Caco-2 (cell line): ENCODE measurements around the gene LENG9. TPM values are rescaled to one million over a fixed set of nuclear protein-coding genes. Genes with fewer than 3 reads are reported as not detected.

ENCODE experiments used
- BruUV-seq: library from RNA; stranded (reverse); fragments of 400-500 nt; replicated peaks from 2 replicates; lab custom pipeline; 2021; lab: Mats Ljungman, UMichigan
- CTCF ChIA-PET: fragments of 300-600 bp; sonication (Branson Sonifier 250); formaldehyde crosslinking; loops from one replicate; lab custom pipeline; 2022; ENCODE audit warnings: antibody characterized with exemption; lab: Charles Lee
- POLR2A ChIA-PET: fragments of 300-600 bp; sonication (Branson Sonifier 250); formaldehyde crosslinking; loops from one replicate; lab custom pipeline; 2022; ENCODE audit warnings: antibody characterized with exemption; lab: Charles Lee
- DNase-seq, 2 experiments: peaks; one replicate each; pipeline versions ENCODE4 v3.0.0 to v3.0.0-alpha.2; 2020 to 2022
- H3K27me3 ChIP-seq: replicated peaks from 2 replicates; pipeline ENCODE4 v1.6.0; 2011; ENCODE audit warnings: low read length; ENCODE audit not compliant: control insufficient read depth, insufficient read depth
- H3K36me3 ChIP-seq: 2 replicates; pipeline ENCODE4 v1.5.1; 2011; ENCODE audit warnings: low read length; ENCODE audit not compliant: control insufficient read depth, insufficient read depth
- H3K4me1 ChIP-seq: fragments of 250-450 bp; sonication (Bioruptor Pico); 2 replicates; pipeline ENCODE4 v1.5.1; 2020; ENCODE audit warnings: mild to moderate bottlenecking
- H3K4me3 ChIP-seq: 2 replicates; pipeline ENCODE4 v1.5.1; 2011; ENCODE audit warnings: low read depth, mild to moderate bottlenecking, control low read depth, low read length
- H3K9me3 ChIP-seq: fragments of 250-450 bp; sonication (Bioruptor Pico); 2 replicates; pipeline ENCODE4 v1.5.1; 2020; ENCODE audit warnings: mild to moderate bottlenecking, moderate library complexity
- H3K27ac Mint-ChIP-seq: one replicate; pipeline ENCODE4 v1.8.0; 2022; ENCODE audit warnings: mixed read lengths; ENCODE audit not compliant: unreplicated experiment
- H3K27me3 Mint-ChIP-seq: one replicate; pipeline ENCODE4 v1.8.0; 2022; ENCODE audit warnings: mixed read lengths; ENCODE audit not compliant: insufficient read depth, unreplicated experiment
- H3K36me3 Mint-ChIP-seq: one replicate; pipeline ENCODE4 v1.8.0; 2022; ENCODE audit warnings: mild to moderate bottlenecking, mixed read lengths; ENCODE audit not compliant: insufficient read depth, unreplicated experiment
- H3K4me1 Mint-ChIP-seq: one replicate; pipeline ENCODE4 v1.8.0; 2022; ENCODE audit warnings: low read depth, mixed read lengths; ENCODE audit not compliant: unreplicated experiment
- H3K4me3 Mint-ChIP-seq: one replicate; pipeline ENCODE4 v1.8.0; 2022; ENCODE audit warnings: mild to moderate bottlenecking, moderate library complexity, mixed read lengths; ENCODE audit not compliant: unreplicated experiment
- H3K9me3 Mint-ChIP-seq: one replicate; pipeline ENCODE4 v1.8.0; 2022; ENCODE audit warnings: mixed read lengths; ENCODE audit not compliant: unreplicated experiment
- CTCF ChIP-seq, 2 experiments: fragments of 200-600 bp in 1 of 2; IDR thresholded peaks; 1 replicate in 1 of 2; 2 replicates in 1 of 2; pipeline versions ENCODE4 v1.5.1 to v1.8.0; 2011 to 2022; ENCODE audit warnings: antibody characterized with exemption in 1 of 2, control low read depth in 1 of 2, inconsistent platforms in 1 of 2, low read depth in 1 of 2, low read length in 1 of 2, mild to moderate bottlenecking in 1 of 2, moderate library complexity in 1 of 2; ENCODE audit not compliant: insufficient read depth in 1 of 2, severe bottlenecking in 1 of 2, unreplicated experiment in 1 of 2
- intact Hi-C: fragments of 100-400 bp; cut with micrococcal nuclease; formaldehyde crosslinking; loops from one replicate; pipeline ENCODE4 v1.10.0; 2022; ENCODE audit not compliant: unreplicated experiment
- total RNA-seq: library from RNA; stranded (reverse); gene quantifications from 2 replicates; pipeline ENCODE4 v1.2.3, GENCODE V29; 2022

Gene LENG9
- total RNA-seq, 1 experiment from 2014 or later: 6.7 TPM

GRCh38 chr19:54475706-54476105, 12.1 kb upstream of the LENG9 start:
- H3K27me3 ChIP-seq: no peaks in the 10 kb centered on the region
- CTCF ChIA-PET: no interaction called here
- intact Hi-C loops: no loop called here
- BruUV-seq: no TSS peak
- H3K4me3 Mint-ChIP-seq: no peak overlapping the region
- H3K36me3 Mint-ChIP-seq: no peaks in the 10 kb centered on the region
- no peaks in the 10 kb centered on the region for H3K9me3 Mint-ChIP-seq
- H3K27ac Mint-ChIP-seq: no peak overlapping the region
- no peak for DNase-seq
- peaks cover 16% of the 10 kb centered on the region for H3K4me1 ChIP-seq
- no peaks in the 10 kb centered on the region for H3K9me3 ChIP-seq
- no peak overlapping the region for H3K4me3 ChIP-seq
- H3K4me1 Mint-ChIP-seq: peaks cover 23% of the 10 kb centered on the region
- no peak for TF ChIP-seq CTCF (IDR thresholded peaks at IDR 0.05; ENCODE audit: insufficient read depth in 1 of 2, low read depth in 1 of 2, low read length in 1 of 2, severe bottlenecking in 1 of 2, unreplicated experiment in 1 of 2)
- POLR2A ChIA-PET: no interaction called here
- peaks cover 3% of the 10 kb centered on the region for H3K27me3 Mint-ChIP-seq
- H3K36me3 ChIP-seq: no peaks in the 10 kb centered on the region

GRCh38 chr19:54473892-54474372, 10.4 kb upstream of the LENG9 start:
- CTCF ChIA-PET: interaction anchor here (1.1 kb wide), 1 partner anchor 43 kb away, joined by 4 read pairs; no protein-coding TSS in a partner anchor
- Mint-ChIP-seq H3K27me3 (peaks cover 2% of the 10 kb centered on the region), H3K4me3 (no peak overlapping the region)

More at GRCh38 chr19:54473892-54474372, 10.4 kb upstream of the LENG9 start:
- DNase-seq: no peak
- intact Hi-C loops: no loop called here
- Histone ChIP-seq H3K4me3 (no peak overlapping the region), H3K36me3 (no peaks in the 10 kb centered on the region), H3K9me3 (no peaks in the 10 kb centered on the region), H3K4me1 (peaks cover 21% of the 10 kb centered on the region), H3K27me3 (no peaks in the 10 kb centered on the region)
- no TSS peak for BruUV-seq
- no peak for TF ChIP-seq CTCF (IDR thresholded peaks at IDR 0.05; ENCODE audit: insufficient read depth in 1 of 2, low read depth in 1 of 2, low read length in 1 of 2, severe bottlenecking in 1 of 2, unreplicated experiment in 1 of 2)
- peak overlapping the region; percentile 26 for H3K27ac Mint-ChIP-seq
- H3K36me3 Mint-ChIP-seq: no peaks in the 10 kb centered on the region
- POLR2A ChIA-PET: interaction anchor here (1.1 kb wide), 1 partner anchor 493 kb away, joined by 3 read pairs; the partner anchor contains the start of gene NLRP2
- no peaks in the 10 kb centered on the region for H3K9me3 Mint-ChIP-seq
- H3K4me1 Mint-ChIP-seq: peaks cover 37% of the 10 kb centered on the region
